Lung microvascular endothelial cell (primary cell): ENCODE results near the gene EXO1. TPM values are rescaled to one million over a fixed set of nuclear protein-coding genes. Genes with fewer than 3 reads are reported as not detected.
"Not testable (repeated sequence)": the region's sequence is repeated elsewhere in the genome, so short reads cannot be mapped to it uniquely, and the experiment has no call there.

Experiments
- DNase-seq, 2 donors: peaks; one replicate each; pipeline versions ENCODE4 v3.0.0 to v3.0.0-alpha.2; 2010; ENCODE audit warnings: low read depth in 2 of 2
- total RNA-seq: library from RNA; depleted of rRNA; stranded (reverse); fragments of >200 nt; gene quantifications from 2 replicates; pipeline ENCODE4 v1.2.1, GENCODE V29; 2014

Gene EXO1
- total RNA-seq, result 1.4 and 4.8 TPM in 2 replicates

GRCh38 chr1:241847796-241848685 lies at the start of gene EXO1:
Gene EXO1 (plus strand): TSS chr1:241848204. CDS start chr1:241850426, 2,222 bp downstream.
- DNase-seq, result peak; percentile 90

- DNase-seq, result no peak
Observed at GRCh38 chr1:241799416-241799815, 48.6 kb upstream of the EXO1 start.

GRCh38 chr1:241800640-241801039 lies 47.4 kb upstream of the EXO1 start:
- no peak for DNase-seq

- DNase-seq, result no peak
Observed at GRCh38 chr1:241802863-241803262, 45.1 kb upstream of the EXO1 start.

GRCh38 chr1:241804706-241805105 lies 43.3 kb upstream of the EXO1 start:
- DNase-seq, result not testable (repeated sequence)

- DNase-seq, result peak in 1 of 2 donors; percentile 18
Observed at GRCh38 chr1:241808265-241808664, 39.7 kb upstream of the EXO1 start.

GRCh38 chr1:241810769-241811405 lies 37.1 kb upstream of the EXO1 start:
- DNase-seq, result no peak

GRCh38 chr1:241813768-241814320 lies 34.2 kb upstream of the EXO1 start:
- no peak for DNase-seq

- DNase-seq, result no peak
Observed at GRCh38 chr1:241816008-241816407, 32.0 kb upstream of the EXO1 start.

GRCh38 chr1:241817331-241817792 lies 30.6 kb upstream of the EXO1 start:
- DNase-seq, result peak in 1 of 2 donors; percentile 13

GRCh38 chr1:241817956-241818612 lies 29.9 kb upstream of the EXO1 start:
- no peak for DNase-seq

GRCh38 chr1:241819340-241819866 lies 28.6 kb upstream of the EXO1 start:
- no peak for DNase-seq

GRCh38 chr1:241821363-241821762 lies 26.6 kb upstream of the EXO1 start:
- DNase-seq, result no peak

GRCh38 chr1:241822846-241823245 lies 25.2 kb upstream of the EXO1 start:
- DNase-seq, result no peak

- DNase-seq, result no peak
Observed at GRCh38 chr1:241823925-241824324, 24.1 kb upstream of the EXO1 start.

GRCh38 chr1:241825581-241825980 lies 22.4 kb upstream of the EXO1 start:
- peak in 1 of 2 donors; percentile 4 for DNase-seq

GRCh38 chr1:241826613-241827012 lies 21.4 kb upstream of the EXO1 start:
- DNase-seq, result not testable (repeated sequence)

GRCh38 chr1:241827264-241827663 lies 20.7 kb upstream of the EXO1 start:
- DNase-seq, result no peak

- DNase-seq, result no peak
Observed at GRCh38 chr1:241828463-241829021, 19.5 kb upstream of the EXO1 start.

GRCh38 chr1:241829468-241829867 lies 18.5 kb upstream of the EXO1 start:
- no peak for DNase-seq

- peak; percentile 48 to 50 for DNase-seq
Observed at GRCh38 chr1:241834733-241835377, 13.1 kb upstream of the EXO1 start.
